ENCODE results near the gene SFPQ.
"Not testable (repeated sequence)": the region's sequence is repeated elsewhere in the genome, so short reads cannot be mapped to it uniquely, and the experiment has no call there.

The SFPQ gene

GRCh38 chr1:35171579-35171978 is 21.4 kb downstream of the SFPQ start:
- no peak for TF ChIP-seq CTCF (conservative IDR thresholded peaks at IDR 0.05; ENCODE audit: low read length)
- no peak for DNase-seq (ENCODE audit: low read depth)
- no peak overlapping the region for H3K4me3 ChIP-seq (ENCODE audit: low read length)

DNA sequence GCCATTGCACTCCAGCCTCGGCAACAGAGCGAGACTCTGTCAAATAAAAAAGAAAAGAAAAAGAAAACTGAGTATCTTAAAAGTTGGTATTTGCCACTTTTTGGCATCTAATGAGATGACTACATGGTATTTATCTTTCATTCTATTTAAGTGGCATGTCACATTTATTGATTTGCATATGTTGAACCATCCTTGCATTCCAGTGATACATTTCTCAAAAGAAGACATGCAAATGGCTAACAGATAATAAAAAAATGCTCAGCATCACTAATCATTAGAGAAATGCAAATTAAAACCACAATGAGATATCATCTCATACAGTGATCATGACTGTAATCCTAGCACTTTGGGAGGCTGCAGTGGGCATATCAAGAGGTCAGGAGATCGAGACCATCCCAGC is 28.1 kb downstream of the SFPQ start:
- H3K4me3 ChIP-seq (ENCODE audit: low read length), result no peak overlapping the region
- DNase-seq (ENCODE audit: low read depth), result no peak
- TF ChIP-seq CTCF (conservative IDR thresholded peaks at IDR 0.05; ENCODE audit: low read length), result no peak

GRCh38 chr1:35151220-35151619 is 41.7 kb downstream of the SFPQ start:
- no peak for TF ChIP-seq CTCF (conservative IDR thresholded peaks at IDR 0.05; ENCODE audit: low read length)
- no peak for DNase-seq (ENCODE audit: low read depth)
- H3K4me3 ChIP-seq (ENCODE audit: low read length), result no peak overlapping the region

GRCh38 chr1:35145892-35146549 is 46.9 kb downstream of the SFPQ start:
- not testable (repeated sequence) for H3K4me3 ChIP-seq (ENCODE audit: low read length); DNase-seq (ENCODE audit: low read depth)

- H3K4me3 ChIP-seq (ENCODE audit: low read length), result no peak overlapping the region
- no peak for DNase-seq (ENCODE audit: low read depth)
- TF ChIP-seq CTCF (conservative IDR thresholded peaks at IDR 0.05; ENCODE audit: low read length), result no peak
Observed at GRCh38 chr1:35143737-35144508, 49.0 kb downstream of the SFPQ start.

DNA sequence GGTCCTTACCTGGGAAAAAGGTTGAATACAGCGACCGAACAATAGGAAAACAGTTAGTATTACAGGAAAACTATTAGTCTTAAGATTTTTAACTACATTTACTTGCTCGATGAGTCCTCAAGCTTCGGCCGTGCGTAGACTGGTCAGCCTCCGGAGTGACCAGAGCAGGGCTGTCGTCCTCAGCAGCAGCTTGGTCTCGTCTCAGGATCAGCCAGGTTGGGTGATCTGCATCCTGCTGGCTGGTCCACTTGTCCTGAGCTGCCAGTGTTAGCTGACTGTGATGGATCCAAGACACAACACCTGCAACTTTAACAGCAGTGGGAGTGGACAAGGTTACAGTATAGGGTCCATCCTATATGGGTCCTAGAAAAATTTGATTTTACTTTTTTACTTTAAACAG is 50.2 kb downstream of the SFPQ start:
- not testable (repeated sequence) for DNase-seq (ENCODE audit: low read depth); H3K4me3 ChIP-seq (ENCODE audit: low read length)

GRCh38 chr1:35142294-35142693 is 50.7 kb downstream of the SFPQ start:
- DNase-seq (ENCODE audit: low read depth); H3K4me3 ChIP-seq (ENCODE audit: low read length): not testable (repeated sequence)

DNA sequence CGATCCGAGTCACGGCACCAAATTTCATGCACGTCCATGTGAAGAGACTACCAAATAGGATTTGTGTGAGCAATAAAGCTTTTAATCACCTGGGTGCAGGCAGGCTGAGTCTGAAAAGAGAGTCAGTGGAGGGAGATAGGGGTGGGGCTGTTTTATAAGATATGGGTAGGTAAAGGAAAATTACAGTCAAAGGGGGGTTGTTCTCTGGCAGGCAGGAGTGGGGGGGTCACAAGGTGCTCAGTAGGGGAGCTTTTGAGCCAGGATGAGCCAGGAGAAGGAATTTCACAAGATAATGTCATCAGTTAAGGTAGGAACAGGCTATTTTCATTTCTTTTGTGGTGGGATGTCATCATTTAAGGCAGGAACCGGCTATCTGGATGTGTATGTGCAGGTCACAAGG is 55.4 kb downstream of the SFPQ start:
- not testable (repeated sequence) for H3K4me3 ChIP-seq (ENCODE audit: low read length); DNase-seq (ENCODE audit: low read depth)

GRCh38 chr1:35136780-35137179 is 56.2 kb downstream of the SFPQ start:
- no peak for DNase-seq (ENCODE audit: low read depth)
- TF ChIP-seq CTCF (conservative IDR thresholded peaks at IDR 0.05; ENCODE audit: low read length), result no peak
- no peak overlapping the region for H3K4me3 ChIP-seq (ENCODE audit: low read length)
